ENCODE data around the gene PIEZO2. TPM values are rescaled to one million over a fixed set of nuclear protein-coding genes. Genes with fewer than 3 reads are reported as not detected.

Gene PIEZO2
- total RNA-seq, 4 donors from 2014 or later = 2.1 to 7.4 (median 2.5) TPM; not detected in 1

- H3K27ac ChIP-seq = no peak overlapping the region
- WGBS, 2 donors = 65 to 73% methylated on average over 12 of the region's 12 CpGs
- H3K36me3 ChIP-seq = no peaks in the 10 kb centered on the region
- DNase-seq = no peak
- intact Hi-C loops (cut with DNase I) = no loop called here
- no peaks in the 10 kb centered on the region for H3K27me3 ChIP-seq
- TF ChIP-seq POLR2A (IDR thresholded peaks at IDR 0.05) (no peak), CTCF (IDR thresholded peaks at IDR 0.05) (no peak)
- no peak overlapping the region for H3K4me3 ChIP-seq
- H3K4me1 ChIP-seq = no peaks in the 10 kb centered on the region
- peaks cover 0 to 15% (median 13%) of the 10 kb centered on the region in 3 donors for H3K9me3 ChIP-seq
Measured at GRCh38 chr18:10950080-10950875, 199.1 kb downstream of the PIEZO2 start.

GRCh38 chr18:10949655-10950054, 199.7 kb downstream of the PIEZO2 start:
- intact Hi-C loops (cut with DNase I) = no loop called here
- Histone ChIP-seq H3K9me3 (peaks cover 0 to 21% (median 19%) of the 10 kb centered on the region in 3 donors), H3K4me1 (no peaks in the 10 kb centered on the region), H3K36me3 (no peaks in the 10 kb centered on the region), H3K27ac (no peak overlapping the region), H3K27me3 (no peaks in the 10 kb centered on the region), H3K4me3 (no peak overlapping the region)
- DNase-seq = no peak
- no peak for TF ChIP-seq POLR2A (IDR thresholded peaks at IDR 0.05)
- no peak for TF ChIP-seq CTCF (IDR thresholded peaks at IDR 0.05)
- WGBS, 2 donors = 62 to 100% methylated on average over 1 of the region's 1 CpG

- intact Hi-C loops (cut with DNase I) = no loop called here
- Histone ChIP-seq H3K27me3 (no peaks in the 10 kb centered on the region), H3K36me3 (no peaks in the 10 kb centered on the region), H3K4me3 (no peak overlapping the region), H3K27ac (no peak overlapping the region), H3K4me1 (no peaks in the 10 kb centered on the region), H3K9me3 (peaks cover 0 to 22% (median 20%) of the 10 kb centered on the region in 3 donors)
- WGBS, 2 donors = 87 to 91% methylated on average over 5 of the region's 5 CpGs
- TF ChIP-seq POLR2A (IDR thresholded peaks at IDR 0.05) (no peak), CTCF (IDR thresholded peaks at IDR 0.05) (no peak)
- no peak for DNase-seq
Measured at GRCh38 chr18:10948421-10948820, 200.9 kb downstream of the PIEZO2 start.

GRCh38 chr18:10946058-10946457, 203.3 kb downstream of the PIEZO2 start:
- Histone ChIP-seq H3K9me3 (peaks cover 0 to 22% (median 20%) of the 10 kb centered on the region in 3 donors), H3K36me3 (no peaks in the 10 kb centered on the region), H3K4me3 (no peak overlapping the region), H3K4me1 (no peaks in the 10 kb centered on the region), H3K27me3 (no peaks in the 10 kb centered on the region), H3K27ac (no peak overlapping the region)
- DNase-seq = no peak
- TF ChIP-seq CTCF (IDR thresholded peaks at IDR 0.05) (no peak), POLR2A (IDR thresholded peaks at IDR 0.05) (no peak)
- intact Hi-C loops (cut with DNase I) = no loop called here

GRCh38 chr18:10942998-10943397, 206.4 kb downstream of the PIEZO2 start:
- no peak overlapping the region for H3K27ac ChIP-seq
- peaks cover 0 to 22% (median 20%) of the 10 kb centered on the region in 3 donors for H3K9me3 ChIP-seq
- H3K36me3 ChIP-seq = no peaks in the 10 kb centered on the region
- no peaks in the 10 kb centered on the region for H3K27me3 ChIP-seq
- no peak for DNase-seq
- TF ChIP-seq CTCF (IDR thresholded peaks at IDR 0.05) = no peak
- TF ChIP-seq POLR2A (IDR thresholded peaks at IDR 0.05) = no peak
- no peak overlapping the region for H3K4me3 ChIP-seq
- intact Hi-C loops (cut with DNase I) = no loop called here
- no peaks in the 10 kb centered on the region for H3K4me1 ChIP-seq
- 80 to 90% methylated on average over 3 to 4 of the region's 4 CpGs for WGBS, 2 donors

Data from esophagus squamous epithelium (tissue), 5 donors.